GM12878 (cell line): ENCODE results near the gene RTP5. TPM values are rescaled to one million over a fixed set of nuclear protein-coding genes. Genes with fewer than 3 reads are reported as not detected.
A peak's percentile ranks its signal among the peaks of the same experiment; 100 is the strongest.

ENCODE experiments used
- ATAC-seq: fragments of 200-7000 bp; cut with Tn5 transposase; 3 replicates; pipeline ENCODE4 v1.9.1; 2020; ENCODE audit warnings: mild to moderate bottlenecking, moderate library complexity
- BruUV-seq: library from RNA; stranded (reverse); fragments of 400-500 nt; replicated peaks from 2 replicates; lab custom pipeline; 2021; lab: Mats Ljungman, UMichigan
- CTCF ChIA-PET: fragments of 300-600 bp; sonication (Branson Sonifier 250); formaldehyde crosslinking; extraction: SDS; loops from one replicate; lab custom pipeline; 2021; ENCODE audit warnings: inconsistent platforms; lab: Yijun Ruan, JAX
- POLR2A ChIA-PET: fragments of 350-600 bp; formaldehyde crosslinking; extraction: SDS; loops from one replicate; lab custom pipeline; 2021; ENCODE audit warnings: inconsistent platforms; lab: Charles Lee
- RAD21 ChIA-PET: fragments of 300-600 bp; sonication (Branson Sonifier 250); formaldehyde crosslinking; loops from one replicate; lab custom pipeline; 2023; ENCODE audit warnings: antibody characterized with exemption; ENCODE audit not compliant: unreplicated experiment; lab: Charles Lee
- SMC1A ChIA-PET: fragments of 300-600 bp; sonication (Branson Sonifier 250); formaldehyde crosslinking; loops from one replicate; lab custom pipeline; 2023; ENCODE audit not compliant: unreplicated experiment, uncharacterized antibody; lab: Charles Lee
- DNase-seq: peaks from one replicate; pipeline ENCODE4 v3.0.0-alpha.2; 2011; ENCODE audit warnings: low read depth, low spot score
- FAIRE-seq: peaks from 3 replicates; lab custom pipeline; 2011; peaks lifted over from hg19 to GRCh38; lab: Jason Lieb, UNC
- H2AFZ ChIP-seq: 2 replicates; pipeline ENCODE4 v1.6.0; 2011; ENCODE audit warnings: low read depth, low read length, control low read depth; ENCODE audit not compliant: control insufficient read depth
- H3K27ac ChIP-seq: 2 replicates; pipeline ENCODE4 v1.5.1; 2011; ENCODE audit warnings: control low read depth; ENCODE audit not compliant: control insufficient read depth, insufficient read depth
- H3K27me3 ChIP-seq, 2 experiments: replicated peaks in 1 of 2; 2 replicates each; pipeline versions ENCODE4 v1.6.0 to v1.6.1; 2011; ENCODE audit warnings: low read length in 1 of 2; ENCODE audit not compliant: control insufficient read depth in 2 of 2, insufficient read depth in 2 of 2
- H3K36me3 ChIP-seq, 2 experiments: 2 replicates each; pipeline ENCODE4 v1.5.1; 2011; ENCODE audit warnings: low read length in 1 of 2; ENCODE audit not compliant: control insufficient read depth in 2 of 2, insufficient read depth in 2 of 2
- H3K4me1 ChIP-seq: 2 replicates; pipeline ENCODE4 v1.6.1; 2011; ENCODE audit warnings: mild to moderate bottlenecking, low read length, moderate library complexity, mixed read lengths; ENCODE audit not compliant: control insufficient read depth, insufficient read depth
- H3K4me2 ChIP-seq: 2 replicates; pipeline ENCODE4 v1.6.0; 2011; ENCODE audit warnings: control low read depth; ENCODE audit not compliant: control insufficient read depth, insufficient read depth
- H3K4me3 ChIP-seq: fragments of 200-600 bp; sonication (generic); 2 replicates; pipeline ENCODE4 v1.5.1; 2016
- H3K79me2 ChIP-seq: 2 replicates; pipeline ENCODE4 v1.6.0; 2011; ENCODE audit warnings: low read length; ENCODE audit not compliant: control insufficient read depth, insufficient read depth
- H3K9ac ChIP-seq: 2 replicates; pipeline ENCODE4 v1.8.0; 2011; ENCODE audit warnings: low read length, control low read depth, mixed read lengths; ENCODE audit not compliant: control insufficient read depth, insufficient read depth
- H3K9me3 ChIP-seq: replicated peaks from 3 replicates; pipeline ENCODE4 v1.5.1; 2011; ENCODE audit warnings: mild to moderate bottlenecking, low read length; ENCODE audit not compliant: control insufficient read depth, insufficient read depth
- H4K20me1 ChIP-seq: 2 replicates; pipeline ENCODE4 v1.6.0; 2011; ENCODE audit not compliant: control insufficient read depth, insufficient read depth
- ATF7 ChIP-seq: fragments of 450-650 bp; IDR thresholded peaks from 2 replicates; pipeline ENCODE4 v1.6.1; 2016; ENCODE audit warnings: low read depth, mild to moderate bottlenecking
- BCL11A ChIP-seq: IDR thresholded peaks from 2 replicates; pipeline ENCODE4 v1.6.1; 2011; ENCODE audit warnings: low read depth, low read length
- BCLAF1 ChIP-seq: fragments of 450-650 bp; IDR thresholded peaks from 2 replicates; pipeline ENCODE4 v1.6.1; 2017; ENCODE audit warnings: antibody characterized with exemption, mild to moderate bottlenecking, moderate library complexity
- BHLHE40 ChIP-seq, 2 experiments: fragments of 450-650 bp in 1 of 2; IDR thresholded peaks; 2 replicates each; pipeline ENCODE4 v1.6.1; 2011 to 2017; ENCODE audit warnings: low read depth in 2 of 2, borderline replicate concordance in 1 of 2, improper control_type of control experiment in 1 of 2, low read length in 1 of 2, mild to moderate bottlenecking in 1 of 2
- EED ChIP-seq: sonication (generic); IDR thresholded peaks from 2 replicates; pipeline ENCODE4 v1.6.1; 2016; ENCODE audit warnings: antibody characterized with exemption, low read depth
- IKZF1 ChIP-seq: fragments of 450-650 bp; conservative IDR thresholded peaks from 2 replicates; pipeline ENCODE4 v1.6.1; 2017; ENCODE audit warnings: antibody characterized with exemption, mild to moderate bottlenecking
- IKZF2 ChIP-seq, 2 experiments: fragments of 450-650 bp; IDR thresholded peaks; 2 replicates each; pipeline ENCODE4 v1.6.1; 2017; ENCODE audit warnings: mild to moderate bottlenecking in 2 of 2, moderate library complexity in 2 of 2
- MTA2 ChIP-seq: fragments of 450-650 bp; IDR thresholded peaks from 2 replicates; pipeline ENCODE4 v1.6.1; 2016; ENCODE audit warnings: low read depth, mild to moderate bottlenecking, moderate library complexity
- MYB ChIP-seq: fragments of 150-350 bp; IDR thresholded peaks from 2 replicates; pipeline ENCODE4 v1.6.1; 2014; ENCODE audit warnings: mild to moderate bottlenecking, low read depth, low read length, borderline replicate concordance
- NBN ChIP-seq: fragments of 450-650 bp; IDR thresholded peaks from 2 replicates; pipeline ENCODE4 v1.6.1; 2016
- NR2F1 ChIP-seq: fragments of 450-650 bp; conservative IDR thresholded peaks from 2 replicates; pipeline ENCODE4 v1.6.1; 2017; ENCODE audit warnings: mild to moderate bottlenecking
- PKNOX1 ChIP-seq: fragments of 450-650 bp; IDR thresholded peaks from 2 replicates; pipeline ENCODE4 v1.6.1; 2016; ENCODE audit warnings: mild to moderate bottlenecking
- RELA ChIP-seq: fragments of 450-650 bp; IDR thresholded peaks from 2 replicates; pipeline ENCODE4 v1.8.0; 2014; ENCODE audit warnings: borderline replicate concordance; ENCODE audit not compliant: partially characterized antibody
- RELB ChIP-seq: fragments of 450-650 bp; IDR thresholded peaks from 2 replicates; pipeline ENCODE4 v1.6.1; 2017; ENCODE audit warnings: low read depth, mild to moderate bottlenecking, moderate library complexity
- RUNX3 ChIP-seq: IDR thresholded peaks from 2 replicates; pipeline ENCODE4 v1.6.1; 2012; ENCODE audit warnings: low read length, inconsistent platforms
- SREBF1 ChIP-seq: IDR thresholded peaks from 2 replicates; pipeline ENCODE4 v1.6.1; 2012; ENCODE audit warnings: mild to moderate bottlenecking, low read length
- STAT3 ChIP-seq: IDR thresholded peaks from 2 replicates; pipeline ENCODE4 v1.6.1; 2011; ENCODE audit warnings: low read depth, low read length, improper control_type of control experiment
- TCF12 ChIP-seq: IDR thresholded peaks from 2 replicates; pipeline ENCODE4 v1.6.1; 2011; ENCODE audit warnings: low read depth, mild to moderate bottlenecking, low read length
- ZNF24 ChIP-seq: fragments of 450-650 bp; IDR thresholded peaks from 2 replicates; pipeline ENCODE4 v1.6.1; 2017; ENCODE audit warnings: antibody characterized with exemption, mild to moderate bottlenecking
- WGBS: methylation state at CpG from one replicate; pipeline ENCODE4 v1.1.6; 2016; ENCODE audit warnings: low lambda C conversion rate; ENCODE audit not compliant: insufficient replicate concordance, insufficient coverage; ENCODE audit errors: missing lambda C conversion rate; 5-methylcytosine and 5-hydroxymethylcytosine counted together
- in situ Hi-C: fragments of 300-500 bp; cut with MboI; formaldehyde crosslinking; loops from 9 replicates; pipeline ENCODE4 v1.14.3; 2018; ENCODE audit warnings: mixed read lengths
- intact Hi-C: fragments of 100-400 bp; cut with micrococcal nuclease; formaldehyde crosslinking; loops from one replicate; pipeline ENCODE4 v1.14.2; 2022; ENCODE audit not compliant: unreplicated experiment
- polyA plus RNA-seq, 11 experiments: library from polyadenylated mRNA; depleted of rRNA in 4 of 11; unstranded in 6 of 11; stranded (reverse) in 5 of 11; fragments of >200 nt; fragmentation: Nextera tagmentation in 4 of 11; fragmentation: Illumina TruSeq in 1 of 11; extraction: Ambion mirVana in 4 of 11; extraction: Trizol in 1 of 11; gene quantifications; 1 replicate in 1 of 11; 2 replicates in 10 of 11; pipeline versions ENCODE4 v1.2.1 to v1.2.3, GENCODE V29; 2011 to 2016; ENCODE audit warnings: inconsistent platforms in 2 of 11, missing spikeins in 2 of 11, low read depth in 1 of 11
- total RNA-seq, 4 experiments: library from RNA; depleted of rRNA in 3 of 4; stranded (reverse); fragments of >200 nt in 3 of 4; fragmentation: Illumina TruSeq in 1 of 4; extraction: Trizol in 1 of 4; gene quantifications; 2 replicates each; pipeline versions ENCODE4 v1.2.1 to v1.2.3, GENCODE V29; 2013 to 2021

Gene RTP5
- total and polyA plus RNA-seq, 10 of the 15 experiments (the other 5 are each of a cell fraction or from before 2014, with no cell fraction given), result 0.05 TPM; not detected in 9

DNA sequence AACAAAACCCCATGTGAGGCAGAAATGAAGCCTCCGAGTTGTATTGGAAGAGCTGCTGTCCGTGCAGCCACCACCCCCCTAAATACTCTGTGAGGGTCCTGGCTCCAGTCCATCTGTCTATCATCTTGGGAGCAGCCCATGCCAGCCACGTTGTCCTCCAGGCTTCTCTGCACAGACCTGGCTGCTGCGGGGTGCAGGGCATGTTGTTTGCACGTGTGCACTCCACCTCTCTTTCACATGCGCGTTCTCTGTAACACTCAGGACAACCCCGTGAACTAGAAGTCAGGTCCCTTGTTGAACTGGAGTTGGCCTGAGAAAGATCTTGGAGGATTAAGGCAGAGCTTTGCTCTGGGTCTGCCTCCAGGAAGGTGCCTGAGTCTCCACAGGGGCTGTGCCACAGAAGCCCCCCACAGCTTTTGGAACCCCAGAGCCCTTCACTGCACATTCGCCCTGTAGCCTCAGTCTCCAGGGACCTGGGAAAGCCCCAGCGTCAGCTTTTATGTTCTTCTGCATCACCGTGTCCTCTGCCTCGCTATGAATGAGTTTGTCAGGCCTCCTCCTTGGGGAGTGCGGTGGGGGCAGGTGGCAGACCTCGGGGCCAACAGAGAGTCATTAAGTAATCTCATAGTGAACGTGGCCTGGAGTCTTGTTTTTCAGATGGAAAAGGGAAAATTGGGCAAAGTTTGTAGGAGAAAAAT is 16.6 kb downstream of the RTP5 start:
- Histone ChIP-seq H2AFZ (no peak overlapping the region), H3K79me2 (no peaks in the 10 kb centered on the region; the same call in 1 of the 2 replicates), H3K27ac (no peak overlapping the region; the same call in 1 of the 2 replicates), H3K4me3 (peak overlapping the region; percentile 46), H3K4me2 (peak overlapping the region; percentile 38), H3K27me3 (no peaks in the 10 kb centered on the region), H3K4me1 (peaks cover 8% of the 10 kb centered on the region), H3K9me3 (no peaks in the 10 kb centered on the region; the same call in 2 of the 3 replicates), H3K9ac (peak overlapping the region; percentile 18; the same call in 1 of the 2 replicates), H4K20me1 (no peaks in the 10 kb centered on the region), H3K36me3 (no peaks in the 10 kb centered on the region)
- BruUV-seq, result no TSS peak
- CTCF ChIA-PET, result interaction anchor here (0.6 to 0.7 kb wide), 2 partner anchors 27 to 156 kb away, joined by 3 read pairs; no protein-coding TSS in a partner anchor
- SMC1A ChIA-PET, result interaction anchor here (0.7 kb wide), 1 partner anchor 38 kb away, joined by 3 read pairs; no protein-coding TSS in a partner anchor
- FAIRE-seq, result peak; percentile 86
- DNase-seq, result no peak
- WGBS, result 22% methylated on average over 15 of the region's 15 CpGs
- POLR2A ChIA-PET, result interaction anchor here (0.7 to 1.2 kb wide), 3 partner anchors 184 to 568 kb away, joined by 3 read pairs; partner anchors contain the start of gene ING5
- ATAC-seq, result peak; percentile 42
- RAD21 ChIA-PET, result no interaction called here
- in situ Hi-C loops, result no loop called here
- intact Hi-C loops, result no loop called here
- peak; percentile 54; the same call in 1 of the 2 replicates for TF ChIP-seq RELB
- TF ChIP-seq BHLHE40 (IDR thresholded peaks at IDR 0.05; ENCODE audit: borderline replicate concordance in 1 of 2, low read depth in 2 of 2, low read length in 1 of 2), result peak; percentile 69 to 80; a peak in 3 of 4 replicates
- TF ChIP-seq SREBF1, result no peak
- peak; percentile 15; the same call in 1 of the 2 replicates for TF ChIP-seq RUNX3
- 0 out of 2 replicates have a peak, but pooled peaks have one; percentile 29 for TF ChIP-seq NR2F1
- TF ChIP-seq STAT3, result no peak
- TF ChIP-seq IKZF1, result peak; percentile 49
- no peak for TF ChIP-seq TCF12
- TF ChIP-seq ZNF24, result no peak
- TF ChIP-seq BCL11A, result peak; percentile 55; the same call in 1 of the 2 replicates
- TF ChIP-seq EED, result peak; percentile 18; the same call in 1 of the 2 replicates
- peak; percentile 69 for TF ChIP-seq RELA
- no peak for TF ChIP-seq MYB
- TF ChIP-seq BCLAF1, result no peak
- peak in 1 of 2 experiments; percentile 30; a peak in 2 of 4 replicates for TF ChIP-seq IKZF2 (IDR thresholded peaks at IDR 0.05)
- 0 out of 2 replicates have a peak, but pooled peaks have one; percentile 35 for TF ChIP-seq MTA2
- no peak for TF ChIP-seq PKNOX1
- 0 out of 2 replicates have a peak, but pooled peaks have one; percentile 28 for TF ChIP-seq NBN
- TF ChIP-seq ATF7, result peak; percentile 42; the same call in 1 of the 2 replicates
